GM19372 (cell line): Measurements from ENCODE around the gene RAB1A.
"Not testable (repeated sequence)": the region's sequence is repeated elsewhere in the genome, so short reads cannot be mapped to it uniquely, and the experiment has no call there.

Source experiments
- ATAC-seq: cut with Tn5 transposase; IDR thresholded peaks from one replicate; pipeline ENCODE4 v1.9.1; 2021; ENCODE audit warnings: mild to moderate bottlenecking, low read depth, moderate library complexity; ENCODE audit not compliant: unreplicated experiment

RAB1A gene

DNA sequence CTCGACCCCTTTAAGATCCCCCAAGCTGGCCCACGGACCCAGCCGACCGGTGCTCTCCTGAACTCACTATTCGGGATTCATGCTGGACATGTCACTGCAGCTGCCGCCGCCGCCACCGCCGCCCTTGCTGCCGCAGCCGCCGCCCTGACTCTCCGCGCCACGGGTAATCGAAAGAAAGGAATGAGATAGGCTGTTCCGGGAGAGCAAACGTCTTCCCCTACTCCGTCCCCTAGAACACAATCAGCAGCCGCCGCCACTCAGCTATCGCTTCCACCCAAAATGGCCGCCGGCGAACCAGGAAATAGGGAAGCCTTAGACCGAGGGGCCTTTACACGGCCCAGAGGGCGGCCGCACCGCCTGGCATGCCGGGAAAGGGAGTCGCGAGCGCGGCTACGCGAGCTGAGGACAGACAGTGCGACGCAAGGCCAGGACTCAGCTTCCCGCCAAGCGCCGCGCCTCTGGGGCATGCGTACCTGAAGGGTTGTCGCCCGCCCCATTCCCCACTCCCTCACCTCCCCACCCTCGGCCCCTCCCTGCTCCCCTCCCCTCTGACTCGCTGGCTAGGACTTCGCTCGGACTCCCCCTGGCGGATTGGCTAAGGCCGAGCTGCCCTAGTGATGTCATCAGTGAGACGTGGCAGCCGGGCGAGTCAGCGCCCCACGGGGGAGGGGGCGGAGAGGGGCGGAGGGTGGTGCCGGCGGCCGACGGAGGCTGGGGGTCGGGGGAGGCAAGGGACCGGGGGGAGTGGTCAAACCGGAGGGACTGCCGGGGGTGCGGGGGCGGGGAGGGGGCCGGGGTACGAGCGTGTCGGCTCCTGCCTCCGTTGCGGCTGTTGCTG lies at the start of gene RAB1A:
RAB1A (minus strand) TSS at position 281 of the 838 bp plus-strand sequence; CDS start at position 90, 191 bp downstream.
- peak; percentile 95 for ATAC-seq

DNA sequence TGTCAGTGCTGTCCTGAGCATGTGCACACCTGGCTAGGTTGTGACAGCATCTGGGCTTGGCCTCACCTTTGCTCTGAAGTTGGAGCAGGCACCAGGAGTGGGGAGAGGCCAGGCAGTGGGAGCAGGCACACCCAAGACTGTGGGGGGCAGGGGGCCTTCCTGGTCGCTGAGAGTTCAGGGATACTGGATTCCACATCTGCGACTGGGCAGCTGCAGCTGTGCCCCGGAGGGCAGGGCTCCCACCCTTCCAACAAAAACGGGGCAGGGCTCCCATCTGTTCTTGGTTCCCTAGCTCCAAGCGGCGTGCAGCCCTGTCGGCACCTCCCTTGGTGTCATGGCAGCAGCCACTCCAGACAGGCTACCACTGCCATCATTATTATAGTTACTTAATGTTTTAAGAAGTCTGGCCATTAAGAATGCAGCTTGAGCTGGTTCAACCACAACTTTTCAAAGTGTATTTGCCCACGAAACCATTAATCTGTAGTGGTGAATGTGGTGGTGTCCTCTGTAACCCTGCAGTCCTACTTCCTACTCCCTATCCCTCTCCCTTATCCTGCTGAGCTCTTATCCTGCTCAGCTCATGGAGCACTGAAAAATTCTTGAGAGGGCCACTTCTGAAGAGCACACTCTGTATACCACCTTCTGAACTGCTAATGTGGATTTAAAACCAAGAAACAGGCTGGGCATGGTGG lies 48.0 kb upstream of the RAB1A start:
- ATAC-seq, result no peak

DNA sequence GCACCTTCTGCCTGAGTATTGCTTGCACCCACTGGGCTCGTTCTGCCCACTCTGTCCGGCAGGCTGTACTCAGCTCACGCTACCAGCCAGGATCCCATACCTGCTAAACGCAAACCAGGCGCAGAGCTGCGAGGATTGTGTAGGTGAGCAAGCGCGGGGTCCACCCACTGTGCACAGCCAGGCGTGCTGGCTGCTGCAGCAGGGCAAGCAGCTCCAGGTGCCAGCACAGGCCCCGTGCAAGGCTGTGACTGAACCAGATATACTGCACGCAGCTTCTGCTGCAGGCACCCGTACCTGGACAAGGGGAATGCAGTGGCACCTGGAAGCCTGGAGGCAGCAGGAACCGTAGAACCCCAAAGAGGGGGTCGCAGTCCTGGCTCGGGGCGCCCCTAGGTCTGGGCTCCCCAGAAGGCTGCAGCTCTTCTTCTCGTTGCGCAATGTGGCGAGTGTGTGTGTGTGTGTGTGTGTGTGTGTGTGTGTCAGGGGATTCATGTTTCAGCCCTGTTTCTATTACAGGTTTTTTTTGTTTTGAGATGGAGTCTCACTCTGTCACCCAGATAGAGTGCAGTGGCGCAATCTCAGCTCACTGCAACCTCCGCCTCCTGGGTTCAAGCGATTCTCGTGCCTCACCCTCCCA lies 46.1 kb upstream of the RAB1A start:
- ATAC-seq, result no peak

DNA sequence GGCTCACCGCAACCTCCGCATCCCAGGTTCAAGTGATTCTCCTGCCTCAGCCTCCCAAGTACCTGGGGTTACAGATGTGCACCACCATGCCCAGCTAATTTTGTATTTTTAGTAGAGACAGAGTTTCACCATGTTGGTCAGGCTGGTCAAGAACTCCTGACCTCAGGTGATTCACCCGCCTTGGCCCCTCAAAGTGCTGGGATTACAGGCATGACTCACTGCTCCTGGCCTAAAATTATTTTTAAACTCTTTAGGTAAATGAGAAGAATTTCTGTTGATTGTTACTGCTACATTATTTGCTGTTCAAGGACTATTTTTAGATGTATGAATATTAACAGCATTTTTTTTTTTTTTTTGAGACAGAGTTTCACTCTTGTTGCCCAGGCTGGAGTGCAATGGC lies 44.1 kb upstream of the RAB1A start:
- ATAC-seq, result not testable (repeated sequence)

DNA sequence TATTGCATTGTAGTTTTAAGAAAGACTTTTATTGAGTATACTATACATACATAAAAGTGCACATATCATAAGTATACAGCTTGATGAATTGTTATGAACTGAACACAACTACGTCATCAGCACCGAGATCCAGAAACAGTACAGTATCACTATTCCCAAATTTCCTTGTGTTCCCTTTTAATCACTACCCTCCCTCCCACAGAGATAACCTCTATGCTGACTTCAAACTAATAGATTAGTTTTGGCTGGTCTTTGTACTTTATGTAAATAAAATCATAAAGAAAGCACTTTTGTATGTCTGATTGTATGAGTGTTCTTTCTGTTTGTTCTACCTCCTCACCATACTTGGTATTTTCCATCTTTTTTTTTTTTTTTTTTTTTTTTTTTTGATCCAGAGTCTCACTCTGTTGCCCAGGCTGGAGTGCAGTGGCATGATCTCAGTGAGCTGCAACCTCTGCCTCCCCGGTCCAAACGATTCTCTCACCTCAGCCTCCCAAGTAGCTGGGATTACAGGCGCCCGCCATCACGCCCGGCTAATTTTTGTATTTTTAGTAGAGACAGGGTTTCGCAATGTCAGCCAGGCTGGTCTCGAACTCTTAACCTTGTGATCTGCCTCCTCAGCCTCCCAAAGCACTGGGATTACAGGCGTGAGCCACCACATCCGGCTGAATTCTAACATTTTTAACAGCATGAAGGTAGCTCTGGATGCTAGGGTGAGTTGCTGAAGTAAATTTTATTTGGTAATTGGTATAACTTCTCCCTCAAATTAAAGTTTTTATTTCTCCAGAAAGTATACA lies 43.3 kb upstream of the RAB1A start:
- ATAC-seq, result no peak

DNA sequence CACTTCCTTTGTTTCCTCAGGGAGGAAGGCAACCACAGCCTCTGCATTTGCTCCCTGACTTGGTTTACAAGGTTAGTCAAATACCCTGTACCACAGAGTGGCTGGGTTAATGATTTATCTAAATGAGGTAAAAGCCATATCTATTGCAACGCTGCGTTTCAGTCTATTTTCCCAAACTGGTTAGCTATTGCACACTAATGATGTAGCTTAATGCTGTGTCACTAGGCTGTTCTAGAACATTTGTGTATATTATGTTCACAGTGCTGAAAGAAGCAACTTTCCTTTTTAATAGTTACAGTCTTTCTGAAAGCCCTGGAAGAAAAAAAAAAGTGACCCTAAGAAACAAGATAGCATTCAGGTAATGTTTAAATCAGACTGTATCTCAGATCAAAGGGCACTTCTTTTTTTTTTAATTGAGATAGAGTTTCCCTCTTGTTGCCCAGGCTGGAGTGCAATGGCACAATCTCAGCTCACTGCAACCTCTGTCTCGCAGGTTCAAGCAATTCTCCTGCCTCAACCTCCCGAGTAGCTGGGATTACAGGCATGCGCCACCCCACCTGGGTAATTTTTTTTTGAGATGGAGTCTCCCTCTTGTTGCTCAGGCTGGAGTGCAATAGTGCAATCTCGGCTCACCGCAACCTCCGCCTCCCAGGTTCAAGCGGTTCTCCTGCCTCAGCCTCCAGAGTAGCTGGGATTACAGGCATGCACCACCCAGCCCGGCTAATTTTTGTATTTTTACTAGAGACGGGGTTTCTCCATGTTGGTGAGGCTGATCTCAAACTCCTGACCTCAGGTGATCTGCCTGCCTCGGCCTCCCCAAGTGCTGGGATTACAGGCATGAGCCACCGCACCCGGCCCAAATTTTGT lies 40.9 kb upstream of the RAB1A start:
- ATAC-seq, result not testable (repeated sequence)

DNA sequence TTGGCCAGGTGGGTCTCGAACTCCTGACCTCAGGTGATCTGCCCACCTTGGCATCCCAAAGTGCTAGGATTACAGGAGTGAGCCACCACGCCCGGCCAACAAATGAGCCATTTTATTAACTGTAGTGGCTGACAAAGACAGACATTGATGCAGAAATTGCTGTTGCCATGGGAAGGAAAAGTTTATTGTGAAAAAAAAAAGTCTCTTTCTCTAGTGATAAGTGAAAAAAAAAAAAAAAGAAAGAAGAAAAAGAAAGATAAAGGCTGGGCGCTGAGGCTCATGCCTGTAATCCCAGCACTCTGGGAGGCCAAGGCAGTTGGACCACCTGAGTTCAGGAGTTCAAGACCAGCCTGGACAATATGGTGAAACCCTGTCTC lies 39.8 kb upstream of the RAB1A start:
- ATAC-seq, result no peak

DNA sequence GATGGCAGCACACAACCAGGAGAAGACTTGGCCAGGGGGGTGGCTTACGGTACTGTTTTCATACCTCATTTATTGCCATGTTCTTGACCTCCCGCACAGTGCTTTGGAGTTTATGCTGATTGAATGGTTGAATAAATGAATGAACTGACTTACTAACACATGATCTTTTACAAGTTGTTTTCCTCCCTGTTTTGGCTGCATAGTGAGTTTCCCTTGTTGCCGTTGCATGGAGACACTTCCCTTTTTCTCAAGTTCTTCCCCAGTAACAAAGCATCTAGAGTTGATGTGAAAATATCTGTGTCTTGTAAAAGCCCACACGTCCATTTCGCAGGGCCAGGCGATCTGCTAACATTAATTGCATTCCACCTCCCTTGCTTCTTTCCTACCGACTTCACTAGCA lies 35.7 kb upstream of the RAB1A start:
- ATAC-seq, result no peak

DNA sequence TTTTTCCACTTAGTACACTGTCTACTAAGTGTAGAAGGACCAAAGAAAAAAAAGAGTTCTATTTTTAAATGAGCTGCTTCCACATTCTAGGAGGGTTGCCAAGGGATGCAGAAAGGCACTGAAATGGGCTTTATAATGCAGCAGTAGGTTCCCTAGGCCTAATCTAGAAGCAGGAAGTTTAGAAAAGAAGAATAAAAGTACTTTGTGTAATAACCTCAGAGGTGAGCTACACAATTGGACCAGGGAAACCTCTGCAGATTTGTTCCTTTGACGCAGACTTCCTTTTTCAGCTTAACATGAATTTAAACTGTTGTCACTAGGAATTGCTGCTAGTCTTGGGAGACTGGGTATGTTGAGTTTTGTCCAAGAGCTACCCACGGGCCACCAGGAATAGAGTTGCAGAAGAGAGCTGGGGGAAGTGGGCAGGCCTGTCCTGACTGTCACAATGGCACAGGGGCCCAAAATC lies 34.6 kb upstream of the RAB1A start:
- ATAC-seq, result no peak

DNA sequence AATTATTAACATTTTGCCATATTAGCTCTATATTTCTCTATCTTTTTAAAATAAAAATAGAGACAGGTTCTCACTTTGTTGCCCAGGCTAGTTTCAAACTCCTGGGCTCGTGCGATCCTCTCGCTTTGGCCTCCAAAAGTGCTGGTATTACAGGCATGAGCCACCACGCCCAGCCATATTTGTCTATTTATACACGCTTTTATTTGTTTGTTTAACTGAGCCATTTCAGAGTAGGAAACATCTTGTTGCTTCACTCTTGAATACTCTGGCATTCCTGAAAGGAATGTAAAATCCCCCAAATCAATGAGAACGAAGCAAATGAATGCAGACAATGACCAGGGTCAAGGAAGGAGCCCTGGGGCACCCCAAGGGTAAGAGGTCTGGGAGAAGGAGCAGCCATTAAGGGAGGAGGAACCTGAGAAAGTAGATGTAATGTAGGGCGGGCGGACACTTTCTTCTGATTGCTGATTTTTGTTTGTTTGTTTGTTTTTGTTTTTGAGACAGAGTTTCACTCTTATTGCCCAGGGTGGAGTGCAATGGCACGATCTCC lies 31.7 kb upstream of the RAB1A start:
- ATAC-seq, result no peak

DNA sequence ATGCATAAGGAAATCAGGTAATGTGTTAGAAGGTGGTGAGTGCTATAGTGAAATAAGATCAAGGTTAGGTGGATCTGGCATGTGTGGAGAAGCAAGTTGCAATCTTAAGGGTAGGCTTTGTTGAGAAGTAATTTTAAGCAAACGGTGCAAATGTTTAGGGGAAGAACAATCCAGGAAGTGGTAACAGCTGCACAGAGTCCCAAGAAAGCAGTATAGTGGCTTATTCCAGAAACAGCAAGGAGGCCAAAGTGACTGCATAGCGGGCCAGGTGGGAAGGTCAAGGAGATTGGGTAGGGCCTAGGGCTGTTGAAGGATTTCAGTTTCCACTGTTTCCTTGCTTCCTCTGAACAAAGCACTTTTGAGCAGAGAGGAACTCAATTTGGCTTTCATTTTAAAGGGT lies 30.0 kb upstream of the RAB1A start:
- ATAC-seq, result no peak

DNA sequence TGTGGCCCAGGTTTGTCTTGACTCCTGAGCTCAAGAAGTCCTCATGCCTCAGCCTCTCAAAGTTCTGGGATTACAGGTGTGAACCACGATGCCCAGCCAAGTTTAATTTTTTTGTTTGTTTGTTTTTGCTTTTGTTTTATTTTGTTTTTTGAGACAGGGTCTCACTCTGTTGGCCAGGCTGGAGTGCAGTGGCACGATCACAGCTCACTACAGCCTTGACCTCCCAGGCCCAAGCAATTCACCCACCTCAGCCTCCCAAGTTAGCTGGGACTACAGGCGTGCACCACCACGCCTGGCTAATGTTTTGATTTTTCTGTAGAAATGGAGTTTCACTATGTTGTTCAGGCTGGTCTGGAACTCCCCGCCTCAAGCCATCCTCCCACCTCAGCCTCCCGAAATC lies 29.4 kb upstream of the RAB1A start:
- ATAC-seq, result no peak

DNA sequence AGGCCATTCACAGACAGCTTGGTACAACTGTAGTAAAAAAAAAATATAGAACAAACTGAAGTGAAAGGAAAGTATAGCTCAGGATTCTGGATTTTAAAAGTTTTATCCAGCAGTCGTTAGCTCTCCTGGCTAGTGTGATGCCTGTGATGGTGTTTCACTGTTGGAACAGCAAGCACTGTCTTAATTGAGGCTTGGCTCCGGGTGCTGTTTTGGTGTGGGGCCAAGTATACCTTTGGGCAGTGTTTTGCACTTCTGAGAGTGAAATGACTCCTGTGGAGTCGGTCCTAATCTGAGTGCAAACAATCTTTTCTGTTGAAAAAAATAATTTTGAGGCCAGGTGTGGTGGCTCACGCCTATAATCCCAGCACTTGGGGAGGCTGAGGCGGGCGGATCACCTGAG lies 28.7 kb upstream of the RAB1A start:
- ATAC-seq, result no peak

DNA sequence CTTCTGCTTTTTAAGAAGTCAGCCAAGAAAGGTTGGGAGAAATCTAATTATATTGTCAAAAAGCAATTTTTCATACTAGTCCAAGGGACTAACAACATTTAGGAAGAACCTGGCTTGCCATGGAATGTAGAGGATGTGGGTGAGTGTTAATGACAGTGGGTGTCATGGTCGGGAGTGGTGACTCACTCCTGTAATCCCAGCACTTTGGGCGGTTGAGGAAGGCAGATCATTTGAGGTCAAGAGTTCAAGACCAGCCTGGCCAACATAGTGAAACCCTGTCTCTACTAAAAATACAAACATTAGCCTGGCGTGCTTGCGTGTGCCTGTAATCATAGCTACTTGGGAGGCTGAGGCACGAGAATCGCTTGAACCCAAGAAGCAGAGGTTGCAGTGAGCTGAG lies 27.9 kb upstream of the RAB1A start:
- ATAC-seq, result not testable (repeated sequence)

DNA sequence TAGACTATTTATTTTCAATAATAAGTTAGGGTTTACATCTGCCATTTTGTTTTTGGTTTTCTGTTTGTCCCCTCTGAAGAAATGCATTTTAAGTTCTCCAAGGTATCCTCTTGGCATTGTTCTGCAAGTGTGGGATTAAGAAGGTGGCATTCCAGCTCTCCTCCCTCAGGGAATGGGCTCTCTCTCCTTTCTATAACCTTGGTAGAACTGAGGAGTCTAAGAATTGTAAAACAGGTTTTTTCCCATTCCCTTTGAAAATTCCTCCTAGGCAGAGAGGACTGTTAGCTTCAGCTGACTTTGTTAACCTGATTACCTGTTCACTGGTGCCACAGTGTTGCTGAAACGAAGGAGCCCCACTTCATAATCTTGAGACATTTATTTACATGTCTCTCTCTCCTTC lies 26.1 kb upstream of the RAB1A start:
- no peak for ATAC-seq

DNA sequence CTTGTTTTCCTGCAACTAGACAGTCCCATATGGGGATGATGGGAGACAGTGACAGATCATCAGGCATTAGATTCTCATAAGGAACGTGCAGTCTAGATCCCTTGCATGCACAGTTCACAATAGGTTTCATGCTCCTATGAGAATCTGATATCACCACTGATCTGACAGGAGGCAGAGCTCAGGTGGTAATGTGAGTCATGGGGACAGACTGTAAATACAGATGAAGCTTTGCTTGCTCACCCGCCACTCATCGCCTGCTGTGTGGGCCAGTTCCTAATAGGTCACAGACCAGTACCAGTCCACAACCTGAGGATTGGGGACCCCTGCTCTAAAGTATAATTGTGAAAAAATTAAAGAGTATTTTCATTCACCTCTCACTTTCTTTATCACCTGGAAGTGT lies 23.6 kb upstream of the RAB1A start:
- ATAC-seq, result no peak

DNA sequence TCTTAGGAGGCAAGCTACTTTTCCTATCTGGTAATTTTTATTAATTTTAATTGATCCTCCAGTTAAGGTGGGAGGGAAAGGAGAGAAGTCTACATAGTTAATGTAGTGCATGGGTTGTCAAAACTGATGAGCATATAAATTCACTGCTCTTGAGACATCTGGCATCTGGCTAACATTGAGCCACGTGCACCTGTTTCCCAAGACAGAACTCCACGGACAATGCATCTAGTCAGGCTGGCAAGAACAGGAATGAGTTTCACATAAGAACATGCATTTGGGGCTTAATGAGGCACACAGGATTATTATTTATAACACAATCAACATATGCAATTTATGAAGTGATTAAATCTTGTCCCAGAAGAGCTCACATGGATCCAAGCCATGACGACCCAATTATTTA lies 16.2 kb upstream of the RAB1A start:
- ATAC-seq, result no peak

DNA sequence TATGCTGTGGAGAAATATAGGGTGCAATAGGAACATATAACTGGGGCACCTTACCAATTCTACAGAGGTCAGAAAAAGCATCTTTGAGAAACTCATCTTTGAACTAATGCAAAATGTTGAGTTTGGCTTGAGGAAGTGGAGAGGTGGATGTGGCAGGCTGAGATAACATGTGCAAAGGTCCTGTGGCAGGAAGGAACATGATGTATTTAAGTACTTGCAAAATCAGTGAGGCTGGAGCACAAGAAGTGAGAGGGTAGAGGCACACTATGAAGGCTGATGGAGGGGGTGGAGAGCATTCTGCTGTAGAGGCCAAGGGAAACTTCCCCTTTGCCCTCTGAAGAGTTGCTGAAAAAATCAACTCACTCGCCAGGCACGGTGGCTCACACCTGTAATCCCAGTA lies 14.7 kb upstream of the RAB1A start:
- no peak for ATAC-seq

DNA sequence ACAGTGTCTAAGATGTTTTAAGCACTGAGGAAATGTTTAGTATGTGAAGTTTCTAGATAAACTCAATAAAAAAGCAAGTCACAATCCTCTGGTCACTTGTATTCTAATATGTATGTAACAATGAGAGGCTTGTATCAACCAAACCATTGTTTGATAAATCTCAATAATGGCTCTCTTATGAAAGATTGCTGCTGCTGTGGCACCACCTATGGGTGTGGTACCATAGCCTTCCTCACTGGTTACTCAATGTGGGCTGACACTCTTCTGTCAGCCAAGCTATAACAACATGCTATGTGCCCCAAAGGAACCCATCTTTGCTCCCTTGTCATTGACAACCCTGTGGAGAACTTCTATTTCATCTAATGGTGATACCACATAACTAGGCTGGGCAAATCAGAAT lies 12.6 kb upstream of the RAB1A start:
- ATAC-seq, result no peak
